ENCODE data around the gene TMEM132C.

Gene TMEM132C

GRCh38 chr12:128660532-128661225 is 393.7 kb downstream of the TMEM132C start:
- no peak for FAIRE-seq
- TF ChIP-seq POLR2A (IDR thresholded peaks at IDR 0.05; ENCODE audit: low read depth, low read length) (no peak), PAX5 (IDR thresholded peaks at IDR 0.05; ENCODE audit: insufficient read depth, low read length, severe bottlenecking) (no peak), POLR2AphosphoS5 (IDR thresholded peaks at IDR 0.05; ENCODE audit: low read depth, low read length) (no peak), TAF1 (IDR thresholded peaks at IDR 0.05; ENCODE audit: low read depth, low read length) (no peak), SPI1 (IDR thresholded peaks at IDR 0.05; ENCODE audit: low read depth, low read length) (no peak), POU2F2 (IDR thresholded peaks at IDR 0.05; ENCODE audit: low read depth, low read length) (no peak)
- no peak for DNase-seq (ENCODE audit: insufficient read length, low spot score)

GRCh38 chr12:128661226-128661569 is 394.2 kb downstream of the TMEM132C start:
- TF ChIP-seq POLR2A (IDR thresholded peaks at IDR 0.05; ENCODE audit: low read depth, low read length) (no peak), PAX5 (IDR thresholded peaks at IDR 0.05; ENCODE audit: insufficient read depth, low read length, severe bottlenecking) (no peak), TAF1 (IDR thresholded peaks at IDR 0.05; ENCODE audit: low read depth, low read length) (no peak), POU2F2 (IDR thresholded peaks at IDR 0.05; ENCODE audit: low read depth, low read length) (no peak), POLR2AphosphoS5 (IDR thresholded peaks at IDR 0.05; ENCODE audit: low read depth, low read length) (no peak), SPI1 (IDR thresholded peaks at IDR 0.05; ENCODE audit: low read depth, low read length) (no peak)
- FAIRE-seq (no peak), DNase-seq (ENCODE audit: insufficient read length, low spot score) (no peak)

DNA sequence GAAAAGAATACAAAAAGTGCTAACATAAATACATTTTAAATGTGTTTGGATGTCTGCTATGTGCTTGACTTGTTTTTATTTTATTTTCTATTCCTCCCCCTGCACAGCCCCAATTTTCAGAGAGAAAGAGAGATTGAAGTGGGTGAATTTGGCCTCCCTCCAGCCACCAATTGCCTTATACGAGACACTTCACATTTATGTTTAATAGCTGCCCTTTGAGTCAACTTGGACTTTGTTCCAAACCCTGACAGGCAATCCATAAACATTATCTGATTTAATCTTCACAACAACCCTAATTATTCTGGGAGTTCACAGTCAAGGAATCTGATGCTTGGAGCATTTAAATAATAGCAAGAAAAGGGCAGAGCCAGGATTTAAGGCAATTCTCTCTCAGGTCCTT is 395.1 kb downstream of the TMEM132C start:
- no peak for FAIRE-seq
- no peak for DNase-seq (ENCODE audit: insufficient read length, low spot score)
- no peak for TF ChIP-seq POLR2AphosphoS5 (IDR thresholded peaks at IDR 0.05; ENCODE audit: low read depth, low read length)
- TF ChIP-seq SPI1 (IDR thresholded peaks at IDR 0.05; ENCODE audit: low read depth, low read length): no peak
- no peak for TF ChIP-seq PAX5 (IDR thresholded peaks at IDR 0.05; ENCODE audit: insufficient read depth, low read length, severe bottlenecking)
- no peak for TF ChIP-seq TAF1 (IDR thresholded peaks at IDR 0.05; ENCODE audit: low read depth, low read length)
- TF ChIP-seq POU2F2 (IDR thresholded peaks at IDR 0.05; ENCODE audit: low read depth, low read length): no peak
- no peak for TF ChIP-seq POLR2A (IDR thresholded peaks at IDR 0.05; ENCODE audit: low read depth, low read length)

DNA sequence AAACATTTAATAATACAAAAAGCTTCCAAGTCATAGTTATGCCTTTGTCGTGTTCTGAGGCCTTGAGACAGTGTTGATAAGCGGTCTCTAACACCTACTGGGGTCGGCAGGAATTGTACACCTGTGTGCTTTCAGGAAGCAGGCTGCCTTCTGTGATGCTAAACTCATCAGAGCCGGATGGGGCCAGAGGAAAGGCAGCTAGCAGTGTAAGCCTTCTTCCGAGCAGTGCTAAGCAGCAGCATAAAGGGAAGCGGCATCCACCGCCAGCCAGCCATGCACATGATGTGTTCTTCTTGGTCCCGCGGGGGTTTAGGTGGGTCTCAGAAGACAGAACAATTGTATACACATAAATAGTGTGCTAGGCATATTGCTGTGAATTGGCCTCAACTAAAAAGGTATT is 397.5 kb downstream of the TMEM132C start:
- TF ChIP-seq POLR2AphosphoS5 (IDR thresholded peaks at IDR 0.05; ENCODE audit: low read depth, low read length) (no peak), SPI1 (IDR thresholded peaks at IDR 0.05; ENCODE audit: low read depth, low read length) (no peak), POU2F2 (IDR thresholded peaks at IDR 0.05; ENCODE audit: low read depth, low read length) (no peak), PAX5 (IDR thresholded peaks at IDR 0.05; ENCODE audit: insufficient read depth, low read length, severe bottlenecking) (no peak), TAF1 (IDR thresholded peaks at IDR 0.05; ENCODE audit: low read depth, low read length) (no peak), POLR2A (IDR thresholded peaks at IDR 0.05; ENCODE audit: low read depth, low read length) (no peak)
- FAIRE-seq (no peak), DNase-seq (ENCODE audit: insufficient read length, low spot score) (no peak)

GRCh38 chr12:128667193-128667592 is 400.2 kb downstream of the TMEM132C start:
- DNase-seq (ENCODE audit: insufficient read length, low spot score) (no peak), FAIRE-seq (no peak)
- TF ChIP-seq POLR2A (IDR thresholded peaks at IDR 0.05; ENCODE audit: low read depth, low read length): no peak
- TF ChIP-seq SPI1 (IDR thresholded peaks at IDR 0.05; ENCODE audit: low read depth, low read length): no peak
- TF ChIP-seq POLR2AphosphoS5 (IDR thresholded peaks at IDR 0.05; ENCODE audit: low read depth, low read length): no peak
- no peak for TF ChIP-seq PAX5 (IDR thresholded peaks at IDR 0.05; ENCODE audit: insufficient read depth, low read length, severe bottlenecking)
- TF ChIP-seq POU2F2 (IDR thresholded peaks at IDR 0.05; ENCODE audit: low read depth, low read length): no peak
- TF ChIP-seq TAF1 (IDR thresholded peaks at IDR 0.05; ENCODE audit: low read depth, low read length): no peak

GRCh38 chr12:128671528-128672042 is 404.6 kb downstream of the TMEM132C start:
- no peak for FAIRE-seq
- no peak for TF ChIP-seq TAF1 (IDR thresholded peaks at IDR 0.05; ENCODE audit: low read depth, low read length)
- no peak for DNase-seq (ENCODE audit: insufficient read length, low spot score)

DNA sequence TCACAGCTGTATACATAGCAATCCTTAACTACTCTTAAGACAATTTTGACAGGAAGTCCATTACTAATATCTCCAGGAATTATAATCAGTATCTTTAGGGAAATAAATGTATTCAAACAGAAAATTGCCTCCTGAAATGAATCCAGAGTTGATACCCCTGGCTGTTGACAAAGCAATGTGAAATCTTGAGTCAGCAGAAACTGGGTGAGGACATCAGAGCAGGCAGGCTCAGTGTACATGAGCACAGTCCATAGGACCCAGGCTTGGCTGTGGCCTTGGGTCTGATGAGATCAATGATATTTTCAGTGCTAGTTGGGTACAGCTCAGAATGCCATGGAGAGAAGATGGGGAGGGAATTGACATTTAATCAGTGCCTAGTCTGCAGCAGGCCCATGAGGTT is 405.5 kb downstream of the TMEM132C start:
- TF ChIP-seq PAX5 (IDR thresholded peaks at IDR 0.05; ENCODE audit: insufficient read depth, low read length, severe bottlenecking) (no peak), TAF1 (IDR thresholded peaks at IDR 0.05; ENCODE audit: low read depth, low read length) (no peak), POLR2A (IDR thresholded peaks at IDR 0.05; ENCODE audit: low read depth, low read length) (no peak), POU2F2 (IDR thresholded peaks at IDR 0.05; ENCODE audit: low read depth, low read length) (no peak), POLR2AphosphoS5 (IDR thresholded peaks at IDR 0.05; ENCODE audit: low read depth, low read length) (no peak), SPI1 (IDR thresholded peaks at IDR 0.05; ENCODE audit: low read depth, low read length) (no peak)
- DNase-seq (ENCODE audit: insufficient read length, low spot score) (no peak), FAIRE-seq (no peak)

GRCh38 chr12:128672893-128673292 is 405.9 kb downstream of the TMEM132C start:
- no peak for TF ChIP-seq POLR2AphosphoS5 (IDR thresholded peaks at IDR 0.05; ENCODE audit: low read depth, low read length)
- TF ChIP-seq POLR2A (IDR thresholded peaks at IDR 0.05; ENCODE audit: low read depth, low read length): no peak
- TF ChIP-seq TAF1 (IDR thresholded peaks at IDR 0.05; ENCODE audit: low read depth, low read length): no peak
- TF ChIP-seq PAX5 (IDR thresholded peaks at IDR 0.05; ENCODE audit: insufficient read depth, low read length, severe bottlenecking): no peak
- no peak for TF ChIP-seq SPI1 (IDR thresholded peaks at IDR 0.05; ENCODE audit: low read depth, low read length)
- TF ChIP-seq POU2F2 (IDR thresholded peaks at IDR 0.05; ENCODE audit: low read depth, low read length): no peak
- DNase-seq (ENCODE audit: insufficient read length, low spot score) (no peak), FAIRE-seq (no peak)

GRCh38 chr12:128675576-128675975 is 408.6 kb downstream of the TMEM132C start:
- FAIRE-seq (no peak), DNase-seq (ENCODE audit: insufficient read length, low spot score) (no peak)
- TF ChIP-seq PAX5 (IDR thresholded peaks at IDR 0.05; ENCODE audit: insufficient read depth, low read length, severe bottlenecking) (no peak), POLR2AphosphoS5 (IDR thresholded peaks at IDR 0.05; ENCODE audit: low read depth, low read length) (no peak)

DNA sequence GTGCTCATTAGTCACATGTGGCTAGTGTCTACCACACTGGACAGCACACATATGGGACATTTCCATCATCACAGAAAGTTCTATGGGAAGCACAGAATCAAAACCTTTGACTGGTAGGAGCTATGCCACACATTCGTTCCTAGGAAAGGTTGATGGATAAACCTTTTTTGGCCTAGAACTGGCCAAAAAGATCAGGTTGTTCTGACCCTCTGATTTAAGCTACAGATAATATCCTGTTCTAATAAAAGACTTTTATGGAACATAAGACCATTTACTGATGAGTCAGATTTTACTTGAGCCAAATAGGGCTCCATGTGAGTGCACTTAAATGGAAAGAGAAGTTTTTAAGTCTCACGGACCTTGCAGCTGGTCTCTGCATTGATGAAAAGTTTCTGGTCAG is 413.6 kb downstream of the TMEM132C start:
- FAIRE-seq (no peak), DNase-seq (ENCODE audit: insufficient read length, low spot score) (no peak)
- TF ChIP-seq TAF1 (IDR thresholded peaks at IDR 0.05; ENCODE audit: low read depth, low read length): no peak
- TF ChIP-seq PAX5 (IDR thresholded peaks at IDR 0.05; ENCODE audit: insufficient read depth, low read length, severe bottlenecking): no peak
- no peak for TF ChIP-seq SPI1 (IDR thresholded peaks at IDR 0.05; ENCODE audit: low read depth, low read length)
- TF ChIP-seq POLR2A (IDR thresholded peaks at IDR 0.05; ENCODE audit: low read depth, low read length): no peak
- TF ChIP-seq POLR2AphosphoS5 (IDR thresholded peaks at IDR 0.05; ENCODE audit: low read depth, low read length): no peak
- no peak for TF ChIP-seq POU2F2 (IDR thresholded peaks at IDR 0.05; ENCODE audit: low read depth, low read length)
